HT-29 (cell line): Measurements from ENCODE around the gene RAB11A. TPM values are rescaled to one million over a fixed set of nuclear protein-coding genes. Genes with fewer than 3 reads are reported as not detected.

ENCODE experiments used
- DNase-seq: peaks from one replicate; pipeline ENCODE4 v3.0.0-alpha.2; 2015; ENCODE audit warnings: low spot score
- total RNA-seq: library from RNA; depleted of rRNA; stranded (reverse); fragments of >200 nt; shearing (Covaris generic); gene quantifications from 2 replicates; pipeline ENCODE4 v1.2.3, GENCODE V29; 2014; rRNA removed

RAB11A gene
- total RNA-seq, result 233 and 329 TPM in 2 replicates

- peak; percentile 98 for DNase-seq
Measured at GRCh38 chr15:65869126-65869953, at the start of gene RAB11A. Gene RAB11A (plus strand): TSS chr15:65869491. CDS start chr15:65869586, 95 bp downstream.

GRCh38 chr15:65819563-65819960 lies 49.7 kb upstream of the RAB11A start:
- no peak for DNase-seq

- no peak for DNase-seq
Measured at GRCh38 chr15:65821070-65821469, 48.2 kb upstream of the RAB11A start.

GRCh38 chr15:65822316-65822715 lies 47.0 kb upstream of the RAB11A start:
- no peak for DNase-seq

DNA sequence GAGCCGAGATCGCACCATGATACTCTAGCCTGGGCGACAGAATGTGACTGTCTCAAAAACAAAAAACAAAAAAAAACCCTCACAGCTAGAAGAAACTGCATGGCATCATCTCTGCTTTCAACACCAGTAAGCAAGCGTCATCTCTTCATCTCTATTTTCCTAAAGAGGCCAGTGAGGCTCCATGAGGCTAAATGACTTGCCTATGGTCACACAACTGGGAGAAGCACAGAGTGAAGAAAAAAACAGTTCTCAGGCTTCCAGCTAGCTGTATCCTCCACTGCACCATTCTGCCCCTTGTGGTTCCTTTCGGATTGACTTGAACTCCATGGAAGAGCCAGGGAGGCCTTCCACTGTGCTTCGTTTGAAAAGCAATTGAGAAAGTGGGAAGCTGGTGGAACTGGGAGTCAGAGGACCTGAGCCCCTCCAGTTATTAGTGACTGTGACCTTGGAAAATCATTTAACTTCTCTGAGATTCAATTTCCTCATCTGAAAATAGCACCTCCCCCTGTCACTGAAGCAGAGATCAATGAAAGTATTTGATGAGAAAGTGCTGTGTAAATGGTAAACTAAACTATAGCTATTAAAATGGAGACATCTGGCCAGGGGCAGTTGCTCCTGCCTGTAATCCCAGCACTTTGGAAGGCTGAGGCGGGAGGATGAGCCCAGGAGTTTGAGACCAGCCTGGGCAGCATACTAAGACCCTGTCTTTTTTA lies 45.1 kb upstream of the RAB11A start:
- peak; percentile 85 for DNase-seq

- DNase-seq, result no peak
Measured at GRCh38 chr15:65824941-65825544, 44.2 kb upstream of the RAB11A start.

GRCh38 chr15:65827065-65827464 lies 42.2 kb upstream of the RAB11A start:
- no peak for DNase-seq

GRCh38 chr15:65828585-65828984 lies 40.7 kb upstream of the RAB11A start:
- DNase-seq, result no peak

GRCh38 chr15:65829130-65829764 lies 40.0 kb upstream of the RAB11A start:
- DNase-seq, result peak; percentile 68

GRCh38 chr15:65832549-65833364 lies 36.5 kb upstream of the RAB11A start:
- peak; percentile 99 for DNase-seq

GRCh38 chr15:65833501-65834205 lies 35.6 kb upstream of the RAB11A start:
- peak; percentile 43 for DNase-seq

- DNase-seq, result no peak
Measured at GRCh38 chr15:65834603-65835282, 34.5 kb upstream of the RAB11A start.

GRCh38 chr15:65835447-65835846 lies 33.8 kb upstream of the RAB11A start:
- DNase-seq, result no peak

DNA sequence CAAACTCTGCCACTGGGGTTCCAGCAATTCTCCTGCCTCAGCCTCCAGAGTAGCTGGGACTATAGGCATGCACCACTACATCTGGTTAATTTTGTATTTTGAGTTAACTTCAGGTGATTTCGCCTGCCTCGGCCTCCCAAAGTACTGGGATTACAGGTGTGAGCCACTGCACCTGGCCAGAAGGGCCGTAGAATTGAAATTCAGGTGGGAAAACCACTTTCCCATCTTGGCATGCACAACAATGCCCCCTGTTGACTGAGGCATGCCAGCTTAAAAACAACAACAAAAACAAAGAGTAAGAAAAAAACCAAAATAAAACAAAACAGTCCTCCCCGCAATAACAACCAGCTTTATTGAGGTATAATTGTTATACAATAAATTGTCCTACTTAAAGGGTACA lies 32.6 kb upstream of the RAB11A start:
- no peak for DNase-seq

DNA sequence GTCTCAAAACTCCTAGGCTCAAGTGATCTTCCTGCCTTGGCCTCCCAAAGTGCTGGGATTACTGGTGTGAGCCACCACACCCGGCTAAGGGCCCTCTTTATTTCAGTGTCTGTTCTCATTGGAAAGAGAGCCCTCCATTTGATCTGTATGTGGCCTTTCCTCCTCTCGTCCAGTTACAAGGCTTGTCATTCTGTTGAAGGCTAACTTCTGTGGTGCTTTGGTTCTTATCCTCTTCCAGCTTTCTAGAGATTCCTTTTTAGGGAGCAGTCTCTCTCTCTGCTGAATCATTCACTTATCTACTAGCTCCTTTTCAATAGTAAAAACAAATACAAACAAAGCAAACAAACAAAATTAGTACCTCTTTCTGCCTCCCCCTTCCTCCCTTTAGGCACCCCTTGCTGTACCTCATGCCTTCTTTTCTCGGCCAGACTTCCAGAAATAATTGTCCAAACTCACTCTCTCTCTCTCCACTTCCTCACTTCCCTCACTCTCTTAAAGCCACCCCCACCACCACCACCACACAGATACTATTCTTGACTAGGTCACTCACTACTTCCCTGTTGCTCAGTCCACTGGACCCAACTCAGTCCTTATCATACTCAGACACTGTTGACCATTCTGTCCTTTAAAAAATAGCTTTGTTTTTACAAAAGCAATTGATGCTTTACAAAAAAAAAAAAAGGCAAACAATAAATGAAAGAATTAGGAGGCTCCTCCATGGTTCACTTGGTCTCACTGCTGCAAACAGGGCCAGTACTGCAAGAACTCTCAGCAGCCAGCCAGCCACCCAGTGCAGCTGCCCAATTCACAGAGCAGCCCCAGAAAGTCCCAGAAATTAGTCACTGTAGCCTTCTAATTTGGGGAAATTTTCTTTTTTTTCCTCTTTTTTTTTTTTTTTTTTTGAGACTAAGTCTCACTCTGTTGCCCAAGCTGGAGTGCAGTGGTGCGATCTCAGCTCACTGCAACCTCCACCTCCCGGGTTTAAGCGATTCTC lies 31.7 kb upstream of the RAB11A start:
- DNase-seq, result no peak

GRCh38 chr15:65839354-65839901 lies 29.9 kb upstream of the RAB11A start:
- DNase-seq, result no peak

DNA sequence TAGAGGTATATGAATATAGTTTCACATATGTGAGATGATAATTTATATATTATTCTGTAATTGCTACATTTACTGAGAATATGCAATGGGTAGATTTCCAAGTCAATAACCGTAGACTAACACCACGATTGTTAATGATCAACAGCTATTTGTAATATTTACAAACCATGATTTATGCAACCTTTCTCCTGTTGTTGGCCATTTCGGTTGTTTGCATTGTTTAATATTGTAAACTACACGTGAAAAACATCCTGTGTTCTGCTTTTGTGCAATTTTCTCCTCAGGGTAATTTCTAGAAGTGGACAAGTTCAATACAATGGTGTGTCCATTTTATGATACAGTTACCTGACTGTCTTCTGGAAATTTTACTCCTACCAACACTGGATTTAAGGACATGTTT lies 29.3 kb upstream of the RAB11A start:
- no peak for DNase-seq
